Thyroid gland (tissue), 4 donors: ENCODE data around the gene CDHR1. TPM values are rescaled to one million over a fixed set of nuclear protein-coding genes. Genes with fewer than 3 reads are reported as not detected.

Experiments used
- DNase-seq, 2 donors: peaks; one replicate each; pipeline ENCODE4 v3.0.0-alpha.2; 2019
- H3K27ac ChIP-seq, 3 donors: fragments of 200-600 bp; sonication (generic); 1 replicate in 2 of 3; 2 replicates in 1 of 3; pipeline ENCODE4 v1.5.1; 2016 to 2019; ENCODE audit warnings: mild to moderate bottlenecking in 1 of 3, moderate library complexity in 1 of 3
- H3K27me3 ChIP-seq: fragments of 200-600 bp; sonication (generic); one replicate; pipeline ENCODE4 v1.5.1; 2019
- H3K36me3 ChIP-seq, 2 donors: fragments of 200-600 bp; sonication (generic); one replicate each; pipeline ENCODE4 v1.5.1; 2016 to 2019
- H3K4me1 ChIP-seq, 2 donors: fragments of 200-600 bp; sonication (generic); one replicate each; pipeline ENCODE4 v1.5.1; 2017 to 2019
- H3K4me3 ChIP-seq, 3 donors: fragments of 200-600 bp; sonication (generic); replicated peaks in 1 of 3; 1 replicate in 2 of 3; 2 replicates in 1 of 3; pipeline ENCODE4 v1.5.1; 2016; ENCODE audit warnings: mild to moderate bottlenecking in 1 of 3
- H3K9me3 ChIP-seq: fragments of 200-600 bp; sonication (generic); one replicate; pipeline ENCODE4 v1.5.1; 2017
- POLR2A ChIP-seq, 2 donors: fragments of 450-650 bp; IDR thresholded peaks; one replicate each; pipeline ENCODE4 v1.6.1; 2017; ENCODE audit warnings: antibody characterized with exemption in 2 of 2, mild to moderate bottlenecking in 2 of 2, moderate library complexity in 1 of 2
- WGBS, 2 donors: methylation state at CpG; one replicate each; pipeline ENCODE4 v1.1.5; 2017; 5-methylcytosine and 5-hydroxymethylcytosine counted together
- intact Hi-C: fragments of 100-400 bp; cut with DNase I; formaldehyde crosslinking; loops from one replicate; pipeline ENCODE4 v1.15.1; 2023
- total RNA-seq, 4 donors: library from RNA; depleted of rRNA; stranded (reverse); fragments of >200 nt; gene quantifications; one replicate each; pipeline ENCODE4 v1.2.3, GENCODE V29; 2016
- TF ChIP-seq, protein P1 (sequence below), 6 experiments: fragments of 200-600 bp in 3 of 6; fragments of 450-650 bp in 3 of 6; sonication (generic) in 3 of 6; IDR thresholded peaks; one replicate each; pipeline ENCODE4 v1.5.1; 2016 to 2019; ENCODE audit warnings: antibody characterized with exemption in 6 of 6, mild to moderate bottlenecking in 2 of 6, inconsistent platforms in 1 of 6, moderate library complexity in 1 of 6

CDHR1 gene
- total RNA-seq, 4 donors from 2014 or later: 0.17 TPM; not detected in 3

DNA sequence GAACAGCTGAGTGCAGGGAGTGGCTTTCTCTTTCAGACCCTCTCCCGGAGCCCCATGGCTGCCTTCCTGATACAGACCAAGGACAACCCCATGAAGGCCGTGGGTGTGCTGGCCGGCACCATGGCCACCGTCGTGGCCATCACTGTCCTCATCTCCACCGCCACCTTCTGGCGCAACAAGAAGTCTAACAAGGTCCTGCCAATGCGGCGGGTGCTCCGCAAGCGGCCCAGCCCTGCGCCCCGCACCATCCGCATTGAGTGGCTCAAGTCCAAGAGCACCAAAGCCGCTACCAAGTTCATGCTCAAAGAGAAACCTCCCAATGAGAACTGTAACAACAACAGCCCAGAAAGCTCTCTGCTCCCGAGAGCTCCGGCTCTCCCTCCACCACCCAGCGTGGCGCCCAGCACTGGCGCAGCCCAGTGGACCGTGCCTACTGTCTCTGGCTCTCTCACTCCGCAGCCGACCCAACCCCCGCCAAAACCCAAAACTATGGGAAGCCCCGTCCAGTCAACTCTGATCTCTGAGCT, 19.8 kb downstream of the CDHR1 start:
- TF ChIP-seq POLR2A (IDR thresholded peaks at IDR 0.05): no peak
- TF ChIP-seq, protein P1, sequence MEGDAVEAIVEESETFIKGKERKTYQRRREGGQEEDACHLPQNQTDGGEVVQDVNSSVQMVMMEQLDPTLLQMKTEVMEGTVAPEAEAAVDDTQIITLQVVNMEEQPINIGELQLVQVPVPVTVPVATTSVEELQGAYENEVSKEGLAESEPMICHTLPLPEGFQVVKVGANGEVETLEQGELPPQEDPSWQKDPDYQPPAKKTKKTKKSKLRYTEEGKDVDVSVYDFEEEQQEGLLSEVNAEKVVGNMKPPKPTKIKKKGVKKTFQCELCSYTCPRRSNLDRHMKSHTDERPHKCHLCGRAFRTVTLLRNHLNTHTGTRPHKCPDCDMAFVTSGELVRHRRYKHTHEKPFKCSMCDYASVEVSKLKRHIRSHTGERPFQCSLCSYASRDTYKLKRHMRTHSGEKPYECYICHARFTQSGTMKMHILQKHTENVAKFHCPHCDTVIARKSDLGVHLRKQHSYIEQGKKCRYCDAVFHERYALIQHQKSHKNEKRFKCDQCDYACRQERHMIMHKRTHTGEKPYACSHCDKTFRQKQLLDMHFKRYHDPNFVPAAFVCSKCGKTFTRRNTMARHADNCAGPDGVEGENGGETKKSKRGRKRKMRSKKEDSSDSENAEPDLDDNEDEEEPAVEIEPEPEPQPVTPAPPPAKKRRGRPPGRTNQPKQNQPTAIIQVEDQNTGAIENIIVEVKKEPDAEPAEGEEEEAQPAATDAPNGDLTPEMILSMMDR (IDR thresholded peaks at IDR 0.05): no peak
- no peak overlapping the region for H3K27ac ChIP-seq
- H3K27me3 ChIP-seq: no peaks in the 10 kb centered on the region
- 62 to 79% methylated on average over 12 to 20 of the region's 25 CpGs for WGBS, 2 donors
- H3K4me3 ChIP-seq: no peak overlapping the region
- no peaks in the 10 kb centered on the region for H3K9me3 ChIP-seq
- H3K36me3 ChIP-seq: no peaks in the 10 kb centered on the region
- intact Hi-C loops: no loop called here
- DNase-seq: peak in 1 of 2 donors; percentile 14
- H3K4me1 ChIP-seq: no peaks in the 10 kb centered on the region

DNA sequence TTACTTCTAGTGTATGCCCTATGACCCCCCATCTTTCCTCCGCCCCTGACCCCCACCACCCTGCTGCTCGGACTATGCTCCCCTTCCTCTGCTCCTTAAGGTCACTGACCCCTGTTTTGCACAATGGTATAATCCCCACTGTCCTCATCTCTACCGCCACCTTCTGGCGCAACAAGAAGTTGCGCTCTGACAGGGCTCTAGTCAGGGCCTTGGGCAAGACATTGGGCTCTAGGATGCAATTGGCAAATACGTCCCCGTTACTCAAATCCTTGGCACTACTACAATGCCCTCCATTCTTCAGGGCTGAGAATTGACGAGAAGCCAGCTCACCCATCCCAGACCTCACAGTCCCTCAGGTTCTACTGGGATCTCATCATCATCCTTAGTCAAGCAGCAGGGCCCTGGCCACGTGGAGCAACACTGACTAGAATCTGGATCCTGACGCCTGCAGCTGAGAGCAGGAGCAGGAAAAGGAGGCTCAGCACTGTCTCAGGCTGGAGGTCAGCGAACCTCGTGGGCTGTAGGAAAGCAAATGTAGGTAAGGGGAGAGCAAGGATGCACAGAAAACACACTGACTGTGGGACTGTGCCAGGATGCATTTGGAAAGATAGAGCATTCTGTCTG, 20.4 kb downstream of the CDHR1 start:
- WGBS, 2 donors: 57 to 59% methylated on average over 11 to 12 of the region's 12 CpGs
- peak in 1 of 2 donors; percentile 10 for DNase-seq

DNA sequence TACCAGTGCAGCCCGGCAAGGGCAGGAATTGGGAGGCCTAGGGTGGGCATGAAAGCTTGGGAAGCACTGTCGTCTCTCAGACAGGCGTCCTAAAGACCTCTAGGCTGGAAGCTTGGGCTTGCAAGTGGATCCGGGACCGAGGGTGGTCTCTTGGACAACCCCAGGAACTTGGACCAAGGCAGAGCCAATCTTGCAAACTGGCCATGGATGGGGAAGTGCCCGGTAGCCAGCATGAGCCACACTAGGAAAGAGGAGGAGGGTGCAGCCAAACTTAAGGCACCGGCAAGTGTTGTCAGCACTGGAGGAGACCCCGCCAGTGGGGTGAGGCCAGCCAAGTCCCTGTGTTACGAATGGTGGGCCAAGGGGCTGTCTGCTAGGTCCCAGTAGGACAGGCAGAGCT, 22.5 kb downstream of the CDHR1 start:
- intact Hi-C loops: no loop called here
- H3K27me3 ChIP-seq: no peaks in the 10 kb centered on the region
- DNase-seq: no peak
- 76 to 83% methylated on average over 5 to 9 of the region's 9 CpGs for WGBS, 2 donors
- H3K27ac ChIP-seq: no peak overlapping the region
- TF ChIP-seq POLR2A (IDR thresholded peaks at IDR 0.05): no peak
- TF ChIP-seq, protein P1 (IDR thresholded peaks at IDR 0.05): no peak
- H3K9me3 ChIP-seq: no peaks in the 10 kb centered on the region
- H3K4me1 ChIP-seq: no peaks in the 10 kb centered on the region
- no peaks in the 10 kb centered on the region for H3K36me3 ChIP-seq
- no peak overlapping the region for H3K4me3 ChIP-seq

More for the DNA sequence above, 20.4 kb downstream of the CDHR1 start:
- Histone ChIP-seq H3K27me3 (no peaks in the 10 kb centered on the region), H3K27ac (no peak overlapping the region), H3K9me3 (no peaks in the 10 kb centered on the region), H3K36me3 (no peaks in the 10 kb centered on the region), H3K4me3 (no peak overlapping the region), H3K4me1 (no peaks in the 10 kb centered on the region)
- intact Hi-C loops: no loop called here
- TF ChIP-seq POLR2A (IDR thresholded peaks at IDR 0.05): no peak
- TF ChIP-seq, protein P1 (IDR thresholded peaks at IDR 0.05): peak in 3 of 6 experiments; percentile 13 to 41 (median 32)

DNA sequence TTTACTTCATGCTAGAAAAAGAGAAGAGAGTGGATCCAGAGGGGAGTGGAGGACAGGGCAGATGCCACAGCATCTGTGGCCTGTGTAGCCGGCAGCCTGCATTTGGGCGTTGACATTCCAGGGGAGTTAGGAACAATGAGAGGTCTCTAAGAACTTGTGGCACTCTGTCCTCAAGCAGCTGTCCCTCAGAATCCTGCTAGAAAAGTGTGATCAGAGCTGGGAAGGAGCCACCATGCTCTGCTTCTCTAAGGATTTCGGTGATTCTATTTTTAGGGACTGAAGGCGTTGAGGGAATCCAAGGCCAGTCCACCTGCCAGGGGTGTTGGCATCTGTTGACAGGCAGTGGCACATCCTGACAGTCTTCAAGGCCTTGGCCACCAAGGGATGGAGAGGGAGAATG, 23.4 kb downstream of the CDHR1 start:
- Histone ChIP-seq H3K9me3 (no peaks in the 10 kb centered on the region), H3K4me1 (no peaks in the 10 kb centered on the region), H3K27ac (no peak overlapping the region), H3K4me3 (no peak overlapping the region), H3K27me3 (no peaks in the 10 kb centered on the region), H3K36me3 (no peaks in the 10 kb centered on the region)
- 91 to 92% methylated on average over 4 of the region's 4 CpGs for WGBS, 2 donors
- TF ChIP-seq, protein P1 (IDR thresholded peaks at IDR 0.05): no peak
- TF ChIP-seq POLR2A (IDR thresholded peaks at IDR 0.05): no peak
- intact Hi-C loops: no loop called here
- no peak for DNase-seq

DNA sequence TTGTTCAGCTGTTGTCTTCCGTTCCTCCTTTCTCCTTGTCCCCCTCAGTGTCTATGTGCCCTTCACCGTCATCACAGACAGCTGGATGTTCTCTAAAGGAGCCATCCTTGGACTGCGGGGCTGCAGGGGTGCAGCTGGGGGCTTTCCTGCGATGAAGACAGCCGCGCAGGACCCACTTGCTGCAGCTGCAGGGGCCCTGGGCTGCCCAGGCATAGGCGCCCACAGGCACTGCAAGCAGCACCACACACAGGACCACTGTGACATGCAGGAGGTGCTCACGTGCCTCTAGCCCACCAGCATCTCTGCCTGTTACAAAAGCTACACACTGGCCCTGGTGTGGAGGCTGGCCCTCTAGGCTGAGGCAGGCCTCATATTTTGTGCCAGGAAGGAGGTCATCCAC, 27.6 kb downstream of the CDHR1 start:
- no peaks in the 10 kb centered on the region for H3K36me3 ChIP-seq
- no peak for TF ChIP-seq POLR2A (IDR thresholded peaks at IDR 0.05)
- TF ChIP-seq, protein P1 (IDR thresholded peaks at IDR 0.05): no peak
- WGBS, 2 donors: 81 to 93% methylated on average over 7 of the region's 8 CpGs
- H3K27ac ChIP-seq: no peak overlapping the region
- H3K4me1 ChIP-seq: no peaks in the 10 kb centered on the region
- intact Hi-C loops: no loop called here
- H3K4me3 ChIP-seq: no peak overlapping the region
- no peak for DNase-seq
- H3K27me3 ChIP-seq: no peaks in the 10 kb centered on the region
- H3K9me3 ChIP-seq: no peaks in the 10 kb centered on the region
